ENCODE data around the gene APOO. TPM values are rescaled to one million over a fixed set of nuclear protein-coding genes. Genes with fewer than 3 reads are reported as not detected.
A peak's percentile ranks its signal among the peaks of the same experiment; 100 is the strongest.

APOO gene
- total and polyA plus RNA-seq, 2 experiments from 2014 or later, result 44.9 to 161 TPM

GRCh38 chrX:23885803-23886202 is 21.9 kb downstream of the APOO start:
- DNase-seq (ENCODE audit: low read depth in 1 of 2, low spot score in 1 of 2), result no peak
- Histone ChIP-seq H3K36me3 (no peaks in the 10 kb centered on the region), H3K4me3 (no peak overlapping the region), H3K4me1 (ENCODE audit: low read depth) (no peaks in the 10 kb centered on the region), H3K27ac (no peak overlapping the region), H3K27me3 (no peaks in the 10 kb centered on the region), H3K9me3 (ENCODE audit: low read depth) (no peaks in the 10 kb centered on the region)
- no peak for TF ChIP-seq CTCF (IDR thresholded peaks at IDR 0.05; ENCODE audit: low read depth, low read length)

- Histone ChIP-seq H3K36me3 (no peaks in the 10 kb centered on the region), H3K4me3 (no peak overlapping the region), H3K27me3 (no peaks in the 10 kb centered on the region), H3K27ac (no peak overlapping the region), H3K9me3 (ENCODE audit: low read depth) (no peaks in the 10 kb centered on the region), H3K4me1 (ENCODE audit: low read depth) (no peaks in the 10 kb centered on the region)
- no peak for TF ChIP-seq CTCF (IDR thresholded peaks at IDR 0.05; ENCODE audit: low read depth, low read length)
- no peak for DNase-seq (ENCODE audit: low read depth in 1 of 2, low spot score in 1 of 2)
Measured at GRCh38 chrX:23884427-23885024, 23.2 kb downstream of the APOO start.

GRCh38 chrX:23883737-23884354 is 23.9 kb downstream of the APOO start:
- Histone ChIP-seq H3K27me3 (no peaks in the 10 kb centered on the region), H3K4me3 (no peak overlapping the region), H3K4me1 (ENCODE audit: low read depth) (no peaks in the 10 kb centered on the region), H3K27ac (peak overlapping the region; percentile 19), H3K36me3 (no peaks in the 10 kb centered on the region), H3K9me3 (ENCODE audit: low read depth) (no peaks in the 10 kb centered on the region)
- no peak for TF ChIP-seq CTCF (IDR thresholded peaks at IDR 0.05; ENCODE audit: low read depth, low read length)
- DNase-seq (ENCODE audit: low read depth in 1 of 2, low spot score in 1 of 2), result peak in 1 of 2 donors; percentile 63

GRCh38 chrX:23879380-23880090 is 28.2 kb downstream of the APOO start:
- H3K4me1 ChIP-seq (ENCODE audit: low read depth), result no peaks in the 10 kb centered on the region
- H3K4me3 ChIP-seq, result no peak overlapping the region
- no peak overlapping the region for H3K27ac ChIP-seq
- DNase-seq (ENCODE audit: low read depth in 1 of 2, low spot score in 1 of 2), result no peak
- no peaks in the 10 kb centered on the region for H3K9me3 ChIP-seq (ENCODE audit: low read depth)
- TF ChIP-seq CTCF (IDR thresholded peaks at IDR 0.05; ENCODE audit: low read depth, low read length), result no peak
- H3K36me3 ChIP-seq, result no peaks in the 10 kb centered on the region
- no peaks in the 10 kb centered on the region for H3K27me3 ChIP-seq

- DNase-seq (ENCODE audit: low read depth in 1 of 2, low spot score in 1 of 2), result no peak
- no peaks in the 10 kb centered on the region for H3K36me3 ChIP-seq
- H3K27ac ChIP-seq, result no peak overlapping the region
- H3K9me3 ChIP-seq (ENCODE audit: low read depth), result no peaks in the 10 kb centered on the region
- no peak for TF ChIP-seq CTCF (IDR thresholded peaks at IDR 0.05; ENCODE audit: low read depth, low read length)
- H3K4me1 ChIP-seq (ENCODE audit: low read depth), result no peaks in the 10 kb centered on the region
- H3K27me3 ChIP-seq, result no peaks in the 10 kb centered on the region
- H3K4me3 ChIP-seq, result no peak overlapping the region
Measured at GRCh38 chrX:23871905-23872546, 35.7 kb downstream of the APOO start.

All from cardiac muscle cell (in vitro differentiated cells and primary cell).